Measurements from ENCODE around the gene FAM20A. TPM values are rescaled to one million over a fixed set of nuclear protein-coding genes. Genes with fewer than 3 reads are reported as not detected.

Gene FAM20A
- polyA plus RNA-seq, 1 donor (not counting 4 experiments of a cell fraction or from before 2014, with no cell fraction given): not detected

DNA sequence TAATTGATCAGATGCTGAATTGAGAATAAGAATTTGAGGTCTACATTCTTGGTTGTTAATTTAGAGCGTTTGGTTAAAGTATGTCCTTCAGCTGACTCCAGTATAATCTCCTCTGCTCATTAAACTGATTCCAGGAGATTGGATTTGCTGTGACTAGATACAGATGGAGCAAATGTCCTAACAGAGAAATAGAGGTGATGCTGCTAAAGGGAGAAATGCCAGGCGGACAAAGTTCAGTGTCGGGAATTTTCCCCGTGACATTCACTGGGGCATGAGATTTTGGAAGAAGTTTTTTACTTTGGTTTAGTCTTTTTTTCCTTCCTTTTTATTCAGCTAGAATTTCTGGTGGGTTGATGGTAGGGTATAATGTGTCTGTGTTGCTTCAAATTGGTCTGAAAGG, 69.9 kb downstream of the FAM20A start:
- H3K4me3 ChIP-seq (ENCODE audit: control insufficient read depth in 2 of 3, extremely low read depth in 1 of 3, insufficient read depth in 2 of 3, low read depth in 1 of 3, low read length in 3 of 3): no peak overlapping the region
- no peaks in the 10 kb centered on the region for H3K27me3 ChIP-seq (ENCODE audit: control insufficient read depth, extremely low read depth, insufficient read depth, low read length)
- TF ChIP-seq, protein P1, sequence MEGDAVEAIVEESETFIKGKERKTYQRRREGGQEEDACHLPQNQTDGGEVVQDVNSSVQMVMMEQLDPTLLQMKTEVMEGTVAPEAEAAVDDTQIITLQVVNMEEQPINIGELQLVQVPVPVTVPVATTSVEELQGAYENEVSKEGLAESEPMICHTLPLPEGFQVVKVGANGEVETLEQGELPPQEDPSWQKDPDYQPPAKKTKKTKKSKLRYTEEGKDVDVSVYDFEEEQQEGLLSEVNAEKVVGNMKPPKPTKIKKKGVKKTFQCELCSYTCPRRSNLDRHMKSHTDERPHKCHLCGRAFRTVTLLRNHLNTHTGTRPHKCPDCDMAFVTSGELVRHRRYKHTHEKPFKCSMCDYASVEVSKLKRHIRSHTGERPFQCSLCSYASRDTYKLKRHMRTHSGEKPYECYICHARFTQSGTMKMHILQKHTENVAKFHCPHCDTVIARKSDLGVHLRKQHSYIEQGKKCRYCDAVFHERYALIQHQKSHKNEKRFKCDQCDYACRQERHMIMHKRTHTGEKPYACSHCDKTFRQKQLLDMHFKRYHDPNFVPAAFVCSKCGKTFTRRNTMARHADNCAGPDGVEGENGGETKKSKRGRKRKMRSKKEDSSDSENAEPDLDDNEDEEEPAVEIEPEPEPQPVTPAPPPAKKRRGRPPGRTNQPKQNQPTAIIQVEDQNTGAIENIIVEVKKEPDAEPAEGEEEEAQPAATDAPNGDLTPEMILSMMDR (optimal IDR thresholded peaks at IDR 0.05 in 1 of 3, IDR thresholded peaks at IDR 0.05 in 1 of 3, conservative IDR thresholded peaks at IDR 0.05 in 1 of 3; ENCODE audit: extremely low read depth in 1 of 3, insufficient read depth in 2 of 3, low read length in 3 of 3): no peak
- TF ChIP-seq EZH2 (IDR thresholded peaks at IDR 0.05; ENCODE audit: low read length): no peak
- H3K9ac ChIP-seq (ENCODE audit: control insufficient read depth, extremely low read depth, insufficient read depth, low read length): no peak overlapping the region
- H3K79me2 ChIP-seq (ENCODE audit: control insufficient read depth, insufficient read depth, low read length): no peaks in the 10 kb centered on the region
- no peak overlapping the region for H2AFZ ChIP-seq (ENCODE audit: control insufficient read depth, low read length)
- no peak overlapping the region for H3K27ac ChIP-seq (ENCODE audit: control insufficient read depth, insufficient read depth, low read length)
- DNase-seq (ENCODE audit: low read depth, low spot score) (no peak), FAIRE-seq (no peak)
- H3K4me1 ChIP-seq (ENCODE audit: control insufficient read depth, extremely low read depth, insufficient read depth, low read length): no peaks in the 10 kb centered on the region
- H3K9me3 ChIP-seq (ENCODE audit: control insufficient read depth, low read depth, low read length): no peaks in the 10 kb centered on the region
- no peaks in the 10 kb centered on the region for H4K20me1 ChIP-seq (ENCODE audit: control insufficient read depth, extremely low read depth, insufficient read depth, low read length)
- dilution Hi-C loops (cut with MboI; ENCODE audit: extremely low pct_ligation_motif_present, low sequenced_read_pairs): loop anchor here (25.0 kb wide), 1 partner anchor 206 kb away; no protein-coding TSS in a partner anchor
- no peak overlapping the region for H3K4me2 ChIP-seq (ENCODE audit: control insufficient read depth, extremely low read depth, insufficient read depth, low read depth, low read length)
- H3K9me1 ChIP-seq (ENCODE audit: control insufficient read depth, extremely low read depth, insufficient read depth, low read length): no peaks in the 10 kb centered on the region
- peaks cover 9 to 23% of the 10 kb centered on the region in 2 experiments for H3K36me3 ChIP-seq (ENCODE audit: control insufficient read depth in 2 of 2, extremely low read depth in 1 of 2, insufficient read depth in 2 of 2, low read length in 2 of 2)

DNA sequence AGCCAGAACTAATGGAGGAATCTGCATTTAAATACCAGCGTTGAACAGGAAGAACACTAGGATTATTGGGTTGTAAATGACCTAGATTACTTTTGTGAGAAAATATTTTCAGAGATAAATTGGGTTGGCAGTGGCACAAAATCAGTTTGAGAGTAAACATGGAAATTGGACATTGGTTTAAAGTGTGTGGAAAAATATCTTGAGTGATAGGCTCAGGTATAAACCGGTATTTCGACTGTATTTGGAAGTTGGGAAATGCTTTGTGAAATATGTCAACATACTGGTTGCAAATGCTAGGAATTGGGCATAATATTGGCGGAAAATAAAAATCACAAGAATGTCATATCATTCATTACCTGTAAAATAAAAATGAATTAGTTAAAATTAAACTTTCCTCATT, 73.9 kb downstream of the FAM20A start:
- no peak for TF ChIP-seq EZH2 (IDR thresholded peaks at IDR 0.05; ENCODE audit: low read length)
- TF ChIP-seq, protein P1 (optimal IDR thresholded peaks at IDR 0.05 in 1 of 3, IDR thresholded peaks at IDR 0.05 in 1 of 3, conservative IDR thresholded peaks at IDR 0.05 in 1 of 3; ENCODE audit: extremely low read depth in 1 of 3, insufficient read depth in 2 of 3, low read length in 3 of 3): no peak
- H2AFZ ChIP-seq (ENCODE audit: control insufficient read depth, low read length): no peak overlapping the region
- no peaks in the 10 kb centered on the region for H3K27me3 ChIP-seq (ENCODE audit: control insufficient read depth, extremely low read depth, insufficient read depth, low read length)
- no peak overlapping the region for H3K4me3 ChIP-seq (ENCODE audit: control insufficient read depth in 2 of 3, extremely low read depth in 1 of 3, insufficient read depth in 2 of 3, low read depth in 1 of 3, low read length in 3 of 3)
- H3K4me1 ChIP-seq (ENCODE audit: control insufficient read depth, extremely low read depth, insufficient read depth, low read length): no peaks in the 10 kb centered on the region
- H3K9ac ChIP-seq (ENCODE audit: control insufficient read depth, extremely low read depth, insufficient read depth, low read length): no peak overlapping the region
- dilution Hi-C loops (cut with MboI; ENCODE audit: extremely low pct_ligation_motif_present, low sequenced_read_pairs): loop anchor here (25.0 kb wide), 1 partner anchor 210 kb away; no protein-coding TSS in a partner anchor
- no peak for FAIRE-seq
- H3K9me3 ChIP-seq (ENCODE audit: control insufficient read depth, low read depth, low read length): no peaks in the 10 kb centered on the region
- no peaks in the 10 kb centered on the region for H3K9me1 ChIP-seq (ENCODE audit: control insufficient read depth, extremely low read depth, insufficient read depth, low read length)
- H3K36me3 ChIP-seq (ENCODE audit: control insufficient read depth in 2 of 2, extremely low read depth in 1 of 2, insufficient read depth in 2 of 2, low read length in 2 of 2): peaks cover 30 to 32% of the 10 kb centered on the region in 2 experiments
- no peak for DNase-seq (ENCODE audit: low read depth, low spot score)
- H4K20me1 ChIP-seq (ENCODE audit: control insufficient read depth, extremely low read depth, insufficient read depth, low read length): no peaks in the 10 kb centered on the region
- no peak overlapping the region for H3K4me2 ChIP-seq (ENCODE audit: control insufficient read depth, extremely low read depth, insufficient read depth, low read depth, low read length)
- no peak overlapping the region for H3K27ac ChIP-seq (ENCODE audit: control insufficient read depth, insufficient read depth, low read length)
- peaks cover 4% of the 10 kb centered on the region for H3K79me2 ChIP-seq (ENCODE audit: control insufficient read depth, insufficient read depth, low read length)

Data from keratinocyte (primary cell).